ENCODE measurements around the gene VCAM1.
"Not testable (repeated sequence)": the region's sequence is repeated elsewhere in the genome, so short reads cannot be mapped to it uniquely, and the experiment has no call there.

Gene VCAM1

DNA sequence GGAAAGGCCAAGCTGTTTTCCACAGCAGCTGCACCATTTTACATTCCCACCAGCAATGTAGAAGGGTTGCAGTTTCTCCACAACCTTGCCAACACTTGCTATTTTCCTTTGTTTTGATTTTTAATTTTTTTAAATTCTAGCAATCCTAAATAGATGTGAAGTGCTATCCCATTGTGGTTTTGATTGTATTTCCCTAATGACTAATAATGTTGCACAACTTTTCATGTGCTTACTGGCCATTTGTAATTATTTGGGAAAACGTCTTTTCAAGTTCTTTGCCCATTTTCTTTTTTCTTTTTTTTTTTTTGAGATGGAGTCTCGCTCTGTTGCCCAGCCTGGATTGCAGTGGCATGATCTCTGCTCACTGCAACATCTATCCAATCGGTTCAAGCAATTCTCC is 53.9 kb downstream of the VCAM1 start:
- no peak for DNase-seq (ENCODE audit: low read depth in 1 of 2, low spot score in 1 of 2)

DNA sequence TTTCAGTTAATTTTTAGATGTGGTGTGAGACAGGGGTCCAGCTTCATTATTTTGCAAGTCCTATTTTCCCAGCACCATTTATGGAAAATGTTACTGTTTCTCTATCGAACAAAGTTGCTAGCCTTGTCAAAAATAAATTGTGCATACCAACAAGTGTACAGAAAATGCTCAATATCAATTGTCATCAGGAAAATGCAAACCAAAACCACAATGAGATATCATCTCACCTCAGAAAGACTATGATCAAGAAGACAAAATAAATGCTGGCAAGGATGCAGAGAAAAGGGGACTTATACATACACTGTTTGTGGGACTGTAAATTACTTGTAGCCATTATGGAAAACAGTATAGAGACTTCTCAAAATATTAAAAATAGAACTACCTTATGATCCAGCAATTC is 54.8 kb downstream of the VCAM1 start:
- no peak for DNase-seq (ENCODE audit: low read depth in 1 of 2, low spot score in 1 of 2)

- no peak for DNase-seq (ENCODE audit: low read depth in 1 of 2, low spot score in 1 of 2)
Observed at GRCh38 chr1:100775483-100775882, 55.9 kb downstream of the VCAM1 start.

DNA sequence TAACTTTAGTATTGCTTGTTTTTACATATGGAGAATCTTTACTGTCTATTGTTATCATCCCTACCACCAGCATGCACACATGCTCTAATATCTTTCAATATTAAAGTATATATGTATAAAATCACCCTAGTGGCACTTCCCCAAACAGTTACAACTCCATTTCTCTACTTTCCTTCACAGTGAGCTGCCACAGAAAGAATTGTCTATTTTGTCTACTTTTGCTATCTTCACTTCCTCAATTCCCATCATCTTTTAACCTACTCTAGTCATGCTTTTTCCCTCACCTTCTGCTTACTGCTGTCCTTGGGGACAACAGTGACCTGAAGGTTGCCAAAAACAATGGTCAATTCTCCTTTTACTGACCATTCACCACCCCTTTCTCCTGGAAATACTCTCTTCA is 59.2 kb downstream of the VCAM1 start:
- DNase-seq (ENCODE audit: low read depth in 1 of 2, low spot score in 1 of 2), result no peak

DNA sequence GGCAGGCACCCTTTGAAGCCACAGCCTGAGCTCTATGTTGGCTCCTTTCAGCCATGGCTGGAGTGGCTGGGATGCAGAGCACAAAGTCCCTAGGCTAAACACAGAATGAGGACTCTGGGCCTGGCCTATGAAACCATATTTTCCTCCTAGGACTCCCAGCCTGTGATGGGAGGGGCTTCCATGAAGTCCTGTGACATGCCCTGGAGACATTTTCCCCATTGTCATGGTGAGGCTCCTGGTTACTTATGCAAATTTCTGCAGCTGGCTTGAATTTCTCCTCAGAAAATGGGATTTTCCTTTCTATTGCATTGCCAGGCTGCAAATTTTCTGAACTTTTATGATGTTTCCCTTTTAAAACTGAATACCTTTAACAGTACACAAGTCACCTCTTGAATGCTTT is 61.3 kb downstream of the VCAM1 start:
- DNase-seq (ENCODE audit: low read depth in 1 of 2, low spot score in 1 of 2), result no peak

DNA sequence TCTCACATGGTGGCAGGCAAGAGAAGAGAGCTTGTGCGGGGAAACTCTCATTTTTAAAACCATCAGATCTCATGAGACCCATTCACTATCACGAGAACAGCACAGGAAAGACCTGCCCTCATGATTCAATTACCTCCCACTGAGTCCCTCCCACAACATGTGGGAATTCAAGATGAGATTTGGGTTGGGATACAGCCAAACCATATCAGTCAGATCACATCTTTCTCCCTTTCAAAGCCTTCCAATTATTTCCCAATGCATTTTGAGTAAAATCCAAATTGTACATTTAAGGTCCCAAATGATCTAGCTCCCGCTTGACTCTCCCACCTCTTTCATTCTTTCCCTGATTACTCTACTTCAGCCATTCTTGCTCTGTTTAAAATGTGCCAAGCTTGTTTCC is 62.2 kb downstream of the VCAM1 start:
- not testable (repeated sequence) for DNase-seq (ENCODE audit: low read depth in 1 of 2, low spot score in 1 of 2)

DNA sequence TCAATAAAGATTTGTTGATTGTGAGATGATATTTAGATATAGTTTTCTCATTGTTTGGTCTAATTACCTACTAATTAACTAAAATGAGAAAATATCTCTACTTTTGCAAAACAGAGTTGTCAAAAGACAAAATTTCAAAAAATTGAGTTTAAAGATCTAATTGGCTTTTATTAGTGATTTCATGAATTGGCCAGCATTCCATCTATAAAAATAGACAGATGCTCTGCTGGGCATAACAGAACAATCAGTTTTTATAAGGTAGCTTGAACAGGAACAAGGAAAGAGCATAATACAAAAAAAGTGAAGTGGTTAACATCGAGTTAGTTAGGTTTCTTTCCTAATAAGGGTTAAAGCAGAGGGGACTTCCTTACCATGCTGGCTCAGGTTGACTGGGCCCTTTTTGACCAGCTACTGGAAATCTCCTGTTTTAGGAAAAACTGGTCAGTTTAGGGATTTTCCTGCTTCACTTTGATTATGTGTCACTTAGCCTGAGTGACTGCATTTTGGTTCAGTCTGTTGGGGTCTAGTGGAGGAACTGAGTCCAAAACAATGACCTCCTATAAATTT is 63.0 kb downstream of the VCAM1 start:
- DNase-seq (ENCODE audit: low read depth in 1 of 2, low spot score in 1 of 2), result no peak

DNA sequence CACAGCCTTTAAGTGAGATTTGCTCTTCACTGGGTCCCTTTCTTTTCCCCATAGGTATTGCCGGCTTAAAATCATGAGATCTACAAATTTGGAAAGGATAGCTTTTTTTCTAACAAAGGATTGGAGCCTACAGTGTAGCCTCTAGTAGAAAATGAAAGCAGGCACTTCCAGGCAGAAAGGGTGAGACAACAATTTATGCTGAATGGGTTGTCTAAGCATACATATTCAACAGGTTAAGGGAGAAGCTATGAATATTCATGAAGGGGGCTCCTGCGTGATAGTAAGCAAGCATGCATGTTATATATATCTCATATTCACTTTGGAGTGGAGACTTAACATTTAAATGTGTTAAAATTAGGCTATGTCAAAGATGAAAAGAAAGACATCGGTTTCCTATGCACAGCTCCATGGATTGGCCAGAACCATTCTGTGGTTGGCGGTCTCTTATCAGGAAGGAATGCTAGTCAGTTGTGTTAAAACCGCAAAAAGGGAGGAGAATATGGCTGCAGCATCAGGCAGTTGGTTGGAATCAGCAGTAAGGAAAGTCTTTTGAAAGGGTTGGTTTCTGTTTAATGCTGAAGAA is 66.0 kb downstream of the VCAM1 start:
- DNase-seq (ENCODE audit: low read depth in 1 of 2, low spot score in 1 of 2), result no peak

DNA sequence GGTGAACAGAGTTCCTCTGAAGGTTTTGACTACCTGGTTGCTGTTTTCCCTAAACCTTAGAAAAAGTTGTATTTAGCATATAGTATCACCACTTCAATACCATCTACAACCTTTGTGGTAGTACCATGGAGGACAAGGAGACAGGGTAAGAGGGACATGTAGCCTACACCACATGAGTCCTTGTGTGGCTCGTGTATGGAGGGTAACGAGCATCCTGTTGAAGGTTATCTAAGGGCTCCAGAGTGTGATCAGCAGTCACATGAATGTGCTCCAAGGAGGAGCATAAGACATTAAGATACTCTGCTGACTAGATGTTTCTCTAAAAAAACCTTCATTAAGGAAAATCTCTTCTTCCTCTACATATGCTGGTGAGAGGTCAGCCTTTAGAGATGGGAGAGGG is 67.3 kb downstream of the VCAM1 start:
- no peak for DNase-seq (ENCODE audit: low read depth in 1 of 2, low spot score in 1 of 2)
